NOMO-1 (cell line): ENCODE data around the gene KIAA0513.

ENCODE experiments used
- DNase-seq, 2 experiments: peaks; one replicate each; lab custom pipeline; 2025; ENCODE audit not compliant: unreplicated experiment in 2 of 2; lab: John Stamatoyannopoulos, UW

Gene KIAA0513

DNA sequence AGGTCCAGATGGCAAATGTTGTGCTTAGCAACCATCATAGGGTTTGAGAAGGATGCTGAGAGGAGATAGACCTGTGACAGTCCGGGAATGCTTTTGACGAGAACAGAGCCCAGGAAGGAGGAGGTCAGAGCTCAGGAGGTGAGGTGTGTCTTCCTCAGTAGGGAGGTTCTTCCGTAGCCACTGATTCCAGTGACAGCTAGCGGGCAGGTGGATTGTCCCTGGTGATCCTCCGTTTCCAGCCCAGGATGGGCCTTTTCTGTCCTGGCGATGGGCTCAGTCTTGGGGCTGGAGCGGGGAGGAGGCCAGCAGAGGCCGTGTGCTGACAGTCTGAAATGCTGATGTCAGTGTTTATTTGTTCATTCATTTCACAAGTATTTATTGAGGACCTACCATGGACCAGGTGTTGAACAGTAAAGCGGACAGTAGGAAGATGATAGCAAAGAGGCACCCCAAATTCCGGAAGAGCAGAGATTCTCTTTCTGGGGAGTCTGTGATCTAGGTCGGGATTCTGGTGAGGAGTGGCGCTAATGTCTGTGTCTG, 38.8 kb downstream of the KIAA0513 start:
- DNase-seq: no peak

DNA sequence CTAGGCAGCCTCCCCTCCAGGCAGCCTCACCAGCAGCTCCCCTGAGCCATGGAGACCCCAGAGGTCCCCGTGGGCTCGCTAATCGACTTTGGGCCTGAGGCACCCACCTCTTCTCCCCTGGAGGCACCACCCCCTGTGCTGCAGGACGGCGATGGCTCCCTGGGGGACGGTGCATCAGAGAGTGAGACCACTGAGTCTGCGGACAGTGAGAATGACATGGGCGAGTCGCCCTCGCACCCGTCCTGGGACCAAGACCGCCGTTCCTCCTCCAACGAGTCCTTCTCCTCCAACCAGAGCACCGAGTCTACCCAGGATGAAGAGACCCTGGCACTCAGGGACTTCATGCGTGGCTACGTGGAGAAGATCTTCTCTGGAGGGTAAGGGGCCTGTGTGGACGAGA, 39.4 kb downstream of the KIAA0513 start:
- DNase-seq: no peak

- no peak for DNase-seq
Measured at GRCh38 chr16:85067426-85067825, 39.8 kb downstream of the KIAA0513 start.

GRCh38 chr16:85068746-85069145, 41.2 kb downstream of the KIAA0513 start:
- DNase-seq: peak; percentile 74 to 88

- no peak for DNase-seq
Measured at GRCh38 chr16:85069171-85069570, 41.6 kb downstream of the KIAA0513 start.

DNA sequence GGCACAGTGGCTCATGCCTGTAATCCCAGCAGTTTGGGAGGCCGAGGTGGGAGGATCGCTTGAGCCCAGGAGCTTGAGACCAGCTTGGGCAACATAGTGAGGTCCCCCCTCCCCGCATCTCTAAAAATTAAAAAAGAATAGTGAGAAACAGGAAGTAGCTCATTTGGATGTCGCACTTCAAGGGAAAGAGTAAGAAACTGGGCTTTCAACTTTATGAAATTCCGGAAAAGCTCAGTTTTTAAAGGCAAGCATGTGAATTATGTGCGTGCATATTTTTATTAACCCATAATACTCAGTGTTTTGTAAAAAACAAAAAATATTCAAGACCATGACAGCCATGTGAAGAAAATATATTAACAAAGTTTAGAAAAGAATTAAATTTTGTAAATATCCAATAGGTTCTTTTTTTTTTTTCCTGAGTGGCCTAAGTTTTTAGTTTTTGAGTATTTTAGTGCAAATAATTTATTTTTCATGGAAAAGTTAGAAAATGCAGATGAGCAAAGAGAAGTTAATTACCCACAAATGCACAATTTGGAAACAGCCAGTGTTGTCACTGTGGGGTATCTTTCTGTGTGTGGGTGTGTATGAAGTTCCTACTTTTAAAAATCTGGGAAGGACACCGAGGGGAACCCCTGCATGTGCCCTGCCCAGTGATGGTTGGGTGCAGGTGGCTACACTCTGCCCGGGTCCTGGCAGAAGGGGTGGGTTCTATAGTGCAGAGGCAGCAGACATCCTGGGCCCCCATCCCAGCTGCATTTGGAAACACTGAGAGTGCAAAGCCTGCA, 44.7 kb downstream of the KIAA0513 start:
- DNase-seq: peak in 1 of 2 experiments; percentile 14

DNA sequence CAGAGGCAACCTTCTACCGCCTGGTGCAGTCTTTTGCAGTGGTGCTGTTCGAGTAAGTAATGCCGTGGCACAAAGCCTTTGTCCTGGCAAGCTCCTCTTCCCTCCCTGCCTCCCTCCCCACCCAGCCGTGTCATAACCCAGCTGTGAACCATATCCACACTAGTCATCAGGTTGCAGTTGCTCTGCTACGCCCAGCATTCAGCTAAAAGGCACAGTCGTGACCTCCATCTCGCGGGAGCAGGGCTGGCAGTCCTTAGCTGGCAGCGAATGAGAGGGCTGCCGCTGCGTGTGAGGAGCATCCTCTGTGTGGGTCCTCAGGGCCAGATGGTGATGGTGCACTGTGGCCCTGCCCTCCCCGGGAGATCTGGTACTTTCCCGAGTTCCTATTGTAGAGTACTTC, 45.4 kb downstream of the KIAA0513 start:
- no peak for DNase-seq

DNA sequence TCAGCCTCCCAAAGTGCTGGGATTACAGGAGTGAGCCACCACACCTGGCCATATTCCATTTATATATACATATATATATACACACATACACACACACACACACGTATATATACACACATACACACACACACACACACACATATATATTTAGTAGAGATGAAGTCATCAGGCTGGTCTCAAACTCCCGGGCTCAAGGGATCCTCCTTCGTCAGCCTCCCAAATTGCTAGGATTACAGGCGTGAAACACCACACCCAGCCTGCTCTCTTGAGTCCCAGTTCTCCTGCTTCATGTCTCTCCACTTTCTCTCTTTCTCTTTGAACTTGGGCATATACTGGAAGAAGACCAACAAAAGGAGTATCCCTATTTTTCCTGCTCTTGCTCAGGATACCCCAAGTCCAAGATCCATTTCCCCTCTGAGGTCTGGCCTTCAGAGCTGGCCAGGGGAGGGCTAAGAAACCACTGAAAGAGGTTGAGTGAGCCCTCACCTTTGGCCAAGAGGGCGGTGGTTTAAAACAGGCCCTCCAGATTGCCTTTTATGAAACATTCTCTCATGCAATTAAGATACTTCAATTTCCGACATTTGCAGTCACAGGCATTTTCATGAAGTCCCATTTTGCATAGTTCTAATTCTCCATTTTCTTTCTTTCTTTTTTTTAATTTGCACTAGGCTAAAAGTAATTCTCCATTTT, 46.8 kb downstream of the KIAA0513 start:
- DNase-seq: no peak

DNA sequence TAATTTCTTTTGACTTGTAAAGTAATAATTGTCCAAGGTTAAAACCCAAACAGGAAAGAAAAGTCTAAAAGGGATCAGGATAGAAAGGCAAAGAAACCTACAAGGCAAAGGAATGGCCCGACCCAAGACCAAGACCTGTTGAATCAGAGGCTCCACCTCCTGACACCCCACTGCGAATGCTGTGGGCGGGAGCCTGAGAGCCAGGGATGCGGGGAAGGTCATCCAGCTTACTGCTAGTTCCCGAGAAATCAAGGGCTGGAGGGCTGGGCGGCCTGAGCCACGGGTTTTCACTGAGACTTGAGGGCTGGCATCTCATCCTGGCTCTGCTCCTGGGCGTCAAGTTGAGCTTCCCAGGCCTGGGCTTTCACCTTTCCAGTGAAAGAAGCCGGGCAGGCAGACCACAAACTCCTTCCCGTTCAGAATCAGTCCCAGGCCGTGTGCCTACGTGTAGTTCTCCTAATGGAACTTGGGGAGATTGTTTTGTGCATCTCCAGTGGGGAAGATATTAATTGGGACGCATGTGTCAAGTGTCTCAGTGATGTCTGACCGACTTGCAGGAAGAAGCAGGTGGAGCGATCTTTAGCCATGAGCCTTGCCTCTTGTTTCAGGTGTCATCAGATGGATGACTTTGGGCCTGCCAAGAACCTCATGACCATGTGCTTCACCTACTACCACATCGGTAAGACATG, 47.8 kb downstream of the KIAA0513 start:
- no peak for DNase-seq

- no peak for DNase-seq
Measured at GRCh38 chr16:85077039-85077438, 49.4 kb downstream of the KIAA0513 start.

- DNase-seq: no peak
Measured at GRCh38 chr16:85077576-85078125, 50.1 kb downstream of the KIAA0513 start.

- no peak for DNase-seq
Measured at GRCh38 chr16:85078226-85078625, 50.6 kb downstream of the KIAA0513 start.

DNA sequence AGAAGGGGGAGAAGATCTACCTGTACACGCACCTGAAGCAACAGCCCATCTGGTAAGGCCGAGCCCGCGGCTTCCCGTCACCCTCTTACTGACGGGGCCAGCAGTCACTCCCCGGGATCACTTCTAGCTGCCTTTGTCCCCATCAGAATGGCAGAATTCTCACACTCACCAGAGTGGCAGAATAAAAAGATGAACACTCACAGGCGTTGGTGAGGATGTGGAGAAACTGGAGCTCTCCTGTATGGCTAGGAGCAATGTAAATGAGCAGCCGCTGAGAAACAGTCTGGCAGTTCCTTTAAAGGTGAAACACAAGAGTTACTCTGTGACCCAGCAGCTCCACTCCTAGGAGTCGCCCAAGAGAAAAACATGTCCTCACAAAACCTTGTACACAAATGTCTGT, 51.4 kb downstream of the KIAA0513 start:
- DNase-seq: no peak

DNA sequence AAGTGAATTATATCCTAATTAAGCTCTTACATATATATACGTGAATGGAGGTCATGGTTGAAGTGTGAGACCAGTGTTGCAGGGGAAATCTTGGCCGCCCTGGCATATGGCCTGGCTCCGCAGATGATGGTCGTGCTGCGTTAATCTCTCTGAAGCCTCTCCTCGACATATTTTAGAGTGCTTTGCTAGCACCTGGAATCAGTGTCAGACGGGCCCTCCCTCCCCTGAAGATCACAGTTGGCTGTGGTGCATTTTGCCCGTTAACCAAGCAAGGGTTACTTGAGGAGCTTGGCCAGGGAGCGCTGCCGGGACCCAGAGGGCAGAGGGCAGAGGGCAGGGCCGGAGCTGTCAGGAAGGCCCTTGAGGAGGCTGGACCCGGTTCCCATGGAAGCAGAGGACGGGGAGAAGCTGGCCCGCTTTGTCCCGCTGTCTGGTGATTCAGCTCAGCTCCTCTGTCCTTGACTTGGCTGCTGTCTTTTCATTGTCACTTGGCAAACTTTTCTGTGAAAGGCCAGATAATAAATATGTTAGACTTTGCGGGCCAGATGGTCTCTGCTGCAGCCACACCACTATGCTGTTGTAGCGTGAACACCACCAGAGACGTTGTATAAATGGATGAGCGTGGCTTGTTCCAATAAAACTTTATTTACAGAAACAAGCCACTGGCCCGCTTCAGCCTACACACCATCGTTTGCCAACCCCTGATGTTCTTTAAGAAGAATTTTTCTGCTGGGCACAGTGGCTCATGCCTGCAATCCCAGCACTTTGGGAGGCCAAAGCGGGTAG, 52.4 kb downstream of the KIAA0513 start:
- DNase-seq: no peak

- no peak for DNase-seq
Measured at GRCh38 chr16:85081038-85081437, 53.4 kb downstream of the KIAA0513 start.

DNA sequence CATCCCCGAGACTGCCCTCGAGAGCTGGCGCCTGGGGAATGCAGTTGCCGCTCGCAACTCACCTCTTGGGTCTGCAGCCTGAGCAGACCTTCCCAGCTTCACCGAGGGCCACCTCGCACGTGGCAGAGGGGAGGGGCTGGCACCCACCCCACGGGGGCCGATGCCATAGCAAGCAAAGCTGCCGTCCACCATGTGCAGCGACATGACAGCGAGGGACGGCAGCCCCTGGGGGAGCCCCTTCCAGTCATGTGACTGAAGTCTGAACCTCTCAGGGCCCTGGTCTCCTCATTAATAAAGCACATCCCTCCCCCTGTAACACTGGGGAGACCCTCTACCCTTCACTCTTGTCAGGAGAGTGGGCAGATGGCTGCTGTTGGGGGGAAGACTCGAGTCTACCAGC, 54.2 kb downstream of the KIAA0513 start:
- DNase-seq: no peak

DNA sequence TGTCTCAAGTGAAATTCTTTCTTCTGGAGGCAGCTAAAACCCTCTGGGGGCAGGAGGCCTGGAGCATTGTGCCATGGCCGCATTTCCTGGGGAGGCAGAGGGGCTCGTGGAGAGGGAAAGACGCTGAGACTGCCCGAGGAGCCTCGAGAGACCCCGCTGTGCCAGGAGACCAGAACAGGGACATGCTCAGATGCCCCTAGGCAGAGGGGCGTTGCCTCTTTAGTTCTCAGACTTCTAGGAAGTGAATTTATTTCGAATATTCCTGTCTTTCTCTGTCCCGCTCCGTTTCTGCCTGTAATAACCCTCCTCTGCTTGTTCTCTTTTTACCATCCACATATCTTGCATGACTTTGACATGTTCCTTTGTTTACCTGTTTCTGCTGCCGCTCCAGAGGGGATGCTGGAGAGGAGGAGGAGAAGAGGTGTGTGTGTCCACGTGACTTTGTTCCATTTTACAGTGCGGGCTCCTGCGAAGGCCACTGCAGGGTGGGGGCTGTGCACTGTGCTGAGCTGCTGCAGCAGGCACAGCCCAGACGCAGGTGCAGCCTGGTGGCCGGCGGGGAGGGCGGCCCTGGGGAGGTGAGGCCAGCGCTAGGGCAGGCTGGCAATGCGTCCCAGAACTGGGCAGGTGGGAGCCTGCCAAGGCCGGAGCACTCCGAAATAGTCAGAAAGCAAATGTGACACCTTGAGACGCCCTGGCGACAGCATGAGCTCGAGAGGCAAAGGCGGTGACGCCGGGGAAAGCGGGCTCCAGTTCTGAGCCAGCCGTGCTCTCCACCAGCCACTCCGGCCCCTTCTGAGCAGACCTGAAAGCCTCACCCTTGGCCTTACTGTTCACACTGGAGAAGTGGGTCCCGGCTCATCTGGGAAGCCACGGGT, 54.8 kb downstream of the KIAA0513 start:
- DNase-seq: no peak

DNA sequence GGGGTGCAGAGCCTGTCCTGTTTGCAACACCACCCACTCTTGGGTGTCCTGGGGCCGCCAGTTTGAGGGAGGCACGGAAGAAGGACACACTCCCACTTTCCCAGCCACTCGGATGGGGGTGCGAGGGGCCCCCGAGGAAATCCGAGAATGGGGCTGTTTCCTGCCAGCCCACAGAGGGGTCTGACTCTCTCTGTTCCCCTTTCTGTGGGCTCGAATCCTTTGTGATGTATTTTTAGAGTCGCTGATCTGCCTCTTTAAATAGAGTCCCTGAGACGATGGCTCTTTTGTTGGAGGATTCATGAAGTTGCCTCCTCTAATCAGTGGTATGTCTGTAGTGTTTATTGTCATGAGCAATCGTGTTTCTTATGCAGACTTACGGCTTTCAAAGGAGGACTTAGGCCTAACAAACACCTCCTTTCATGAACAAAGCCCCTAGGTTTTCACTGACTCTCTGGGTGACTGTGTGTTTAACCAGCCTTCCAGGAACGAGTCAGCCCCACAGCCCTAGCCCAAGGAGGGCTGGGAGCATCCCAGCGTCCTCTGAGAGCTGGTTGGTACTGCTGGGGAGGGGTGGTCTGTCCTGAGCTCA, 55.5 kb downstream of the KIAA0513 start:
- peak in 1 of 2 experiments; percentile 34 for DNase-seq
